Liver (tissue), 9 donors: ENCODE results near the gene OR5K2. TPM values are rescaled to one million over a fixed set of nuclear protein-coding genes. Genes with fewer than 3 reads are reported as not detected.

Experiments
- DNase-seq: peaks from one replicate; pipeline ENCODE4 v3.0.0-alpha.2; 2017; ENCODE audit warnings: low spot score
- H3K27ac ChIP-seq, 2 donors: one replicate each; pipeline ENCODE4 v1.7.0; 2013; ENCODE audit warnings: inconsistent platforms in 2 of 2, low read length in 2 of 2, control low read depth in 1 of 2, low read depth in 1 of 2, mild to moderate bottlenecking in 1 of 2
- H3K27me3 ChIP-seq, 4 donors: one replicate each; pipeline versions ENCODE4 v1.6.1 to v1.7.0; 2013; ENCODE audit warnings: low read length in 3 of 4, inconsistent platforms in 1 of 4, mild to moderate bottlenecking in 1 of 4, moderate library complexity in 1 of 4; ENCODE audit not compliant: control insufficient read depth in 4 of 4, insufficient read depth in 4 of 4
- H3K36me3 ChIP-seq, 4 donors: one replicate each; pipeline versions ENCODE4 v1.6.1 to v1.7.0; 2013; ENCODE audit warnings: low read length in 3 of 4, mild to moderate bottlenecking in 3 of 4, low read depth in 1 of 4, moderate library complexity in 1 of 4; ENCODE audit not compliant: control insufficient read depth in 4 of 4, insufficient read depth in 3 of 4
- H3K4me1 ChIP-seq, 4 donors: one replicate each; pipeline versions ENCODE4 v1.6.1 to v1.7.0; 2013; ENCODE audit warnings: low read length in 3 of 4, mild to moderate bottlenecking in 3 of 4, moderate library complexity in 1 of 4; ENCODE audit not compliant: control insufficient read depth in 4 of 4, insufficient read depth in 4 of 4
- H3K4me3 ChIP-seq, 3 donors: one replicate each; pipeline versions ENCODE4 v1.6.1 to v1.7.0; 2013; ENCODE audit warnings: low read length in 3 of 3, control low read depth in 1 of 3, low read depth in 1 of 3, mild to moderate bottlenecking in 1 of 3
- H3K9ac ChIP-seq, 2 donors: one replicate each; pipeline ENCODE4 v1.7.0; 2013; ENCODE audit warnings: low read length in 2 of 2, mild to moderate bottlenecking in 2 of 2, moderate library complexity in 2 of 2, control low read depth in 1 of 2, low read depth in 1 of 2
- H3K9me3 ChIP-seq, 4 donors: one replicate each; pipeline versions ENCODE4 v1.6.1 to v1.7.0; 2013; ENCODE audit warnings: low read length in 3 of 4; ENCODE audit not compliant: control insufficient read depth in 4 of 4
- EGR1 ChIP-seq, 2 donors: IDR thresholded peaks; 2 replicates each; pipeline ENCODE4 v1.6.1; 2016 to 2018; ENCODE audit warnings: antibody characterized with exemption in 2 of 2, low read depth in 2 of 2
- FOXA1 ChIP-seq: IDR thresholded peaks from 2 replicates; pipeline ENCODE4 v1.6.1; 2016; ENCODE audit warnings: antibody characterized with exemption
- FOXA2 ChIP-seq: IDR thresholded peaks from 2 replicates; pipeline ENCODE4 v1.6.1; 2016; ENCODE audit warnings: antibody characterized with exemption
- JUND ChIP-seq, 2 donors: IDR thresholded peaks; 2 replicates each; pipeline ENCODE4 v1.6.1; 2016; ENCODE audit warnings: antibody characterized with exemption in 2 of 2
- RXRA ChIP-seq, 2 donors: IDR thresholded peaks; 2 replicates each; pipeline ENCODE4 v1.6.1; 2017 to 2018; ENCODE audit warnings: antibody characterized with exemption in 2 of 2, mild to moderate bottlenecking in 1 of 2
- TAF1 ChIP-seq: conservative IDR thresholded peaks from 2 replicates; pipeline ENCODE4 v1.6.1; 2016; ENCODE audit warnings: antibody characterized with exemption, mild to moderate bottlenecking
- YY1 ChIP-seq: IDR thresholded peaks from 2 replicates; pipeline ENCODE4 v1.6.1; 2016; ENCODE audit warnings: antibody characterized with exemption, mild to moderate bottlenecking
- WGBS: extraction: QIAGEN DNeasy Blood & Tissue Kit; methylation state at CpG from one replicate; pipeline ENCODE4 v1.1.7; 2013; 5-methylcytosine and 5-hydroxymethylcytosine counted together
- polyA plus RNA-seq, 2 donors: library from polyadenylated mRNA; stranded (reverse) in 1 of 2; unstranded in 1 of 2; fragments of 200-250 nt in 1 of 2; fragments of >200 nt in 1 of 2; fragmentation: Nextera tagmentation in 1 of 2; extraction: Ambion mirVana in 1 of 2; gene quantifications; one replicate each; pipeline versions ENCODE4 v1.2.1 to v1.2.3, GENCODE V29; 2013 to 2015
- total RNA-seq, 2 donors: library from RNA; depleted of rRNA; stranded (reverse); fragments of >200 nt; gene quantifications; one replicate each; pipeline ENCODE4 v1.2.3, GENCODE V29; 2014
- TF ChIP-seq, protein P1 (sequence below): IDR thresholded peaks from 2 replicates; pipeline ENCODE4 v1.6.1; 2016; ENCODE audit warnings: antibody characterized with exemption, mild to moderate bottlenecking
- TF ChIP-seq, protein P2 (sequence below): fragments of 150-350 bp; IDR thresholded peaks from 2 replicates; pipeline ENCODE4 v1.5.1; 2017; ENCODE audit warnings: improper control_type of control experiment, low read depth, low read length; ENCODE audit not compliant: missing input control
- TF ChIP-seq, protein P3 (sequence below): IDR thresholded peaks from 2 replicates; pipeline ENCODE4 v1.6.1; 2016; ENCODE audit warnings: antibody characterized with exemption
- TF ChIP-seq, protein P4 (sequence below): IDR thresholded peaks from 2 replicates; pipeline ENCODE4 v1.6.1; 2016; ENCODE audit warnings: antibody characterized with exemption
- donor health status: healthy.
- donor health status: healthy.
- donor health status: healthy.
- donor health status: healthy.
- donor health status: healthy.

The OR5K2 gene
- total and polyA plus RNA-seq, 4 donors, result not detected

DNA sequence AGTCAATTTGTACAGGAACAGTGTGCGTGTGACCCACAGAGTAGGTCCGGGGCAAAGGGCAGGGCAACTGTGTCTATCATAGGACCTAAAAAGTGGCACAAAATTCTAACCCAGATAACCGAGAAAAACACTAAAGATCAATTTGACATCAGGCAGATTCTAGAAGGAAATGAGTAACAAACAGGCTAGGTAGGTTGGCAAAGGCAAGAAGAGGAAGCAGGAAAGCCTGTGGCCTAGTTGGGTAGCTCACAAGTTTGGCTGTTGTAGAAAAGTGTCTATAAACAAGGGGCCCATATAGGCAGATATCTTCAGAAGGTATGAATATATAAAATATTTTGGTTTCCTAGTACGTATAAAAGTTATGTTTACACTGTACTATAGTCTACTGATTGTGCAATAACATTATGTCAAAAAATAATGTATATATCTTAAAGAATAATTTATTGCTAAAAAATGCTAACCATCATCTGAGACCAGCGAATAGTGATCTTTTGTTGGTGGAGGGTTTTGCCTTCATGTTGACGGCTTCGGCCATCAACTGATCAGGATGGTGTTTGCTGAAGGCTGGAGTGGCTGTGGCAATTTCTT, 47.8 kb upstream of the OR5K2 start:
- DNase-seq, result no peak
- WGBS, result 80% methylated on average over 7 of the region's 7 CpGs
- Histone ChIP-seq H3K9ac (no peak overlapping the region), H3K9me3 (no peaks in the 10 kb centered on the region), H3K36me3 (no peaks in the 10 kb centered on the region), H3K27me3 (no peaks in the 10 kb centered on the region), H3K4me3 (no peak overlapping the region), H3K4me1 (no peaks in the 10 kb centered on the region), H3K27ac (no peak overlapping the region)
- TF ChIP-seq YY1, result no peak

DNA sequence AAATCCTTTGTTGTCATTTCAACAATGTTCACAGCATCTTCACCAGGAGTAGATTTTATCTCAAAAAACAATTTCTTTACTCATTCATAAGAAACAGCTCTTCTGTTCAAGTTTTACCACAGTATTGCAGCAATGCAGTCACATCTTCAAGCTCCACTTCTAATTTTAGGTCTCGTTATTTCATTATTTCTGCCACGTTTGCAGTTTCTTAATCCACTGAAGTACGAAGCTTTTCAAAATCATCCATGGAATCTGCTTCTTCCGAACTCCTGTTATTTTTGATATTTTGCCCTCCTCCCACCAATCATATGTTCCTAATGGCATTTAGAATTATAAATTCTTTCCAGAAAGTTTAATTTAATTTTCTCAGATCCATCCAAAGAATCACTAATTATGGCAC, 47.1 kb upstream of the OR5K2 start:
- H3K9ac ChIP-seq, result no peak overlapping the region
- no peak overlapping the region for H3K27ac ChIP-seq
- H3K4me1 ChIP-seq, result no peaks in the 10 kb centered on the region
- no peak for DNase-seq
- no peaks in the 10 kb centered on the region for H3K27me3 ChIP-seq
- H3K36me3 ChIP-seq, result no peaks in the 10 kb centered on the region
- H3K9me3 ChIP-seq, result no peaks in the 10 kb centered on the region
- WGBS, result 86% methylated on average over 4 of the region's 4 CpGs
- no peak overlapping the region for H3K4me3 ChIP-seq
- TF ChIP-seq EGR1 (IDR thresholded peaks at IDR 0.05; ENCODE audit: low read depth in 2 of 2), result no peak
- TF ChIP-seq, protein P1, sequence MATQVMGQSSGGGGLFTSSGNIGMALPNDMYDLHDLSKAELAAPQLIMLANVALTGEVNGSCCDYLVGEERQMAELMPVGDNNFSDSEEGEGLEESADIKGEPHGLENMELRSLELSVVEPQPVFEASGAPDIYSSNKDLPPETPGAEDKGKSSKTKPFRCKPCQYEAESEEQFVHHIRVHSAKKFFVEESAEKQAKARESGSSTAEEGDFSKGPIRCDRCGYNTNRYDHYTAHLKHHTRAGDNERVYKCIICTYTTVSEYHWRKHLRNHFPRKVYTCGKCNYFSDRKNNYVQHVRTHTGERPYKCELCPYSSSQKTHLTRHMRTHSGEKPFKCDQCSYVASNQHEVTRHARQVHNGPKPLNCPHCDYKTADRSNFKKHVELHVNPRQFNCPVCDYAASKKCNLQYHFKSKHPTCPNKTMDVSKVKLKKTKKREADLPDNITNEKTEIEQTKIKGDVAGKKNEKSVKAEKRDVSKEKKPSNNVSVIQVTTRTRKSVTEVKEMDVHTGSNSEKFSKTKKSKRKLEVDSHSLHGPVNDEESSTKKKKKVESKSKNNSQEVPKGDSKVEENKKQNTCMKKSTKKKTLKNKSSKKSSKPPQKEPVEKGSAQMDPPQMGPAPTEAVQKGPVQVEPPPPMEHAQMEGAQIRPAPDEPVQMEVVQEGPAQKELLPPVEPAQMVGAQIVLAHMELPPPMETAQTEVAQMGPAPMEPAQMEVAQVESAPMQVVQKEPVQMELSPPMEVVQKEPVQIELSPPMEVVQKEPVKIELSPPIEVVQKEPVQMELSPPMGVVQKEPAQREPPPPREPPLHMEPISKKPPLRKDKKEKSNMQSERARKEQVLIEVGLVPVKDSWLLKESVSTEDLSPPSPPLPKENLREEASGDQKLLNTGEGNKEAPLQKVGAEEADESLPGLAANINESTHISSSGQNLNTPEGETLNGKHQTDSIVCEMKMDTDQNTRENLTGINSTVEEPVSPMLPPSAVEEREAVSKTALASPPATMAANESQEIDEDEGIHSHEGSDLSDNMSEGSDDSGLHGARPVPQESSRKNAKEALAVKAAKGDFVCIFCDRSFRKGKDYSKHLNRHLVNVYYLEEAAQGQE, result no peak
- TF ChIP-seq YY1, result no peak
- TF ChIP-seq, protein P2, sequence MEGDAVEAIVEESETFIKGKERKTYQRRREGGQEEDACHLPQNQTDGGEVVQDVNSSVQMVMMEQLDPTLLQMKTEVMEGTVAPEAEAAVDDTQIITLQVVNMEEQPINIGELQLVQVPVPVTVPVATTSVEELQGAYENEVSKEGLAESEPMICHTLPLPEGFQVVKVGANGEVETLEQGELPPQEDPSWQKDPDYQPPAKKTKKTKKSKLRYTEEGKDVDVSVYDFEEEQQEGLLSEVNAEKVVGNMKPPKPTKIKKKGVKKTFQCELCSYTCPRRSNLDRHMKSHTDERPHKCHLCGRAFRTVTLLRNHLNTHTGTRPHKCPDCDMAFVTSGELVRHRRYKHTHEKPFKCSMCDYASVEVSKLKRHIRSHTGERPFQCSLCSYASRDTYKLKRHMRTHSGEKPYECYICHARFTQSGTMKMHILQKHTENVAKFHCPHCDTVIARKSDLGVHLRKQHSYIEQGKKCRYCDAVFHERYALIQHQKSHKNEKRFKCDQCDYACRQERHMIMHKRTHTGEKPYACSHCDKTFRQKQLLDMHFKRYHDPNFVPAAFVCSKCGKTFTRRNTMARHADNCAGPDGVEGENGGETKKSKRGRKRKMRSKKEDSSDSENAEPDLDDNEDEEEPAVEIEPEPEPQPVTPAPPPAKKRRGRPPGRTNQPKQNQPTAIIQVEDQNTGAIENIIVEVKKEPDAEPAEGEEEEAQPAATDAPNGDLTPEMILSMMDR, result no peak
- TF ChIP-seq, protein P3, sequence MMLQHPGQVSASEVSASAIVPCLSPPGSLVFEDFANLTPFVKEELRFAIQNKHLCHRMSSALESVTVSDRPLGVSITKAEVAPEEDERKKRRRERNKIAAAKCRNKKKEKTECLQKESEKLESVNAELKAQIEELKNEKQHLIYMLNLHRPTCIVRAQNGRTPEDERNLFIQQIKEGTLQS, result no peak
- TF ChIP-seq FOXA1, result no peak
- TF ChIP-seq FOXA2, result no peak
- no peak for TF ChIP-seq JUND (IDR thresholded peaks at IDR 0.05)
- TF ChIP-seq TAF1, result no peak
- TF ChIP-seq, protein P4, sequence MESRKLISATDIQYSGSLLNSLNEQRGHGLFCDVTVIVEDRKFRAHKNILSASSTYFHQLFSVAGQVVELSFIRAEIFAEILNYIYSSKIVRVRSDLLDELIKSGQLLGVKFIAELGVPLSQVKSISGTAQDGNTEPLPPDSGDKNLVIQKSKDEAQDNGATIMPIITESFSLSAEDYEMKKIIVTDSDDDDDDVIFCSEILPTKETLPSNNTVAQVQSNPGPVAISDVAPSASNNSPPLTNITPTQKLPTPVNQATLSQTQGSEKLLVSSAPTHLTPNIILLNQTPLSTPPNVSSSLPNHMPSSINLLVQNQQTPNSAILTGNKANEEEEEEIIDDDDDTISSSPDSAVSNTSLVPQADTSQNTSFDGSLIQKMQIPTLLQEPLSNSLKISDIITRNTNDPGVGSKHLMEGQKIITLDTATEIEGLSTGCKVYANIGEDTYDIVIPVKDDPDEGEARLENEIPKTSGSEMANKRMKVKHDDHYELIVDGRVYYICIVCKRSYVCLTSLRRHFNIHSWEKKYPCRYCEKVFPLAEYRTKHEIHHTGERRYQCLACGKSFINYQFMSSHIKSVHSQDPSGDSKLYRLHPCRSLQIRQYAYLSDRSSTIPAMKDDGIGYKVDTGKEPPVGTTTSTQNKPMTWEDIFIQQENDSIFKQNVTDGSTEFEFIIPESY, result no peak
- TF ChIP-seq RXRA (IDR thresholded peaks at IDR 0.05), result no peak
